SK-N-SH (cell line): ENCODE measurements around the gene TCEANC. TPM values are rescaled to one million over a fixed set of nuclear protein-coding genes. Genes with fewer than 3 reads are reported as not detected.

Source experiments
- CTCF ChIA-PET: fragments of 300-600, 350-600 bp; formaldehyde crosslinking; extraction: SDS; loops from one replicate; lab custom pipeline; 2021; lab: Yijun Ruan, JAX
- POLR2A ChIA-PET: fragments of 350-600 bp; sonication (Branson Sonifier 250); formaldehyde crosslinking; extraction: SDS; loops from one replicate; lab custom pipeline; 2020; ENCODE audit warnings: antibody characterized with exemption, inconsistent platforms; lab: Yijun Ruan, JAX
- DNase-seq: peaks from one replicate; pipeline ENCODE4 v3.0.0; 2012
- H2AFZ ChIP-seq: fragments of 200-600 bp; sonication (generic); 2 replicates; pipeline ENCODE4 v1.8.1; 2016; ENCODE audit warnings: antibody characterized with exemption, mild to moderate bottlenecking, low read depth
- H3F3A ChIP-seq: fragments of 200-600 bp; sonication (generic); replicated peaks from 2 replicates; pipeline ENCODE3; 2016; ENCODE audit warnings: antibody characterized with exemption, mild to moderate bottlenecking; ENCODE audit not compliant: insufficient read depth
- H3K27ac ChIP-seq, 2 experiments: fragments of 200-500 bp in 1 of 2; fragments of 200-600 bp in 1 of 2; sonication (Bioruptor generic) in 1 of 2; sonication (generic), shearing (Covaris generic) in 1 of 2; 2 replicates each; pipeline versions ENCODE4 v1.5.1 to v1.6.1; 2014 to 2016; ENCODE audit warnings: low read depth in 2 of 2, inconsistent platforms in 1 of 2, low read length in 1 of 2, mild to moderate bottlenecking in 1 of 2, mixed read lengths in 1 of 2
- H3K27me3 ChIP-seq: fragments of 200-600 bp; sonication (generic), shearing (Covaris generic); 2 replicates; pipeline ENCODE4 v1.6.1; 2016; ENCODE audit warnings: mixed run types; ENCODE audit not compliant: insufficient read depth
- H3K36me3 ChIP-seq, 2 experiments: fragments of 200-500 bp in 1 of 2; fragments of 200-600 bp in 1 of 2; sonication (Bioruptor generic) in 1 of 2; sonication (generic) in 1 of 2; replicated peaks in 1 of 2; 2 replicates each; pipeline versions ENCODE3 to v1.5.1; 2014 to 2016; ENCODE audit warnings: low read length in 1 of 2, mild to moderate bottlenecking in 1 of 2; ENCODE audit not compliant: insufficient read depth in 2 of 2, control insufficient read depth in 1 of 2
- H3K4me1 ChIP-seq, 2 experiments: fragments of 200-500 bp in 1 of 2; fragments of 200-600 bp in 1 of 2; sonication (Bioruptor generic) in 1 of 2; sonication (generic), shearing (Covaris generic) in 1 of 2; 2 replicates each; pipeline versions ENCODE4 v1.5.1 to v1.6.1; 2014 to 2016; ENCODE audit warnings: low read depth in 1 of 2, low read length in 1 of 2, mixed run types in 1 of 2; ENCODE audit not compliant: insufficient read depth in 2 of 2, control insufficient read depth in 1 of 2
- H3K4me2 ChIP-seq: fragments of 200-600 bp; sonication (generic), shearing (Covaris generic); 2 replicates; pipeline ENCODE4 v1.6.1; 2017; ENCODE audit warnings: mixed run types
- H3K4me3 ChIP-seq, 2 experiments: fragments of 200-500 bp in 1 of 2; fragments of 200-600 bp in 1 of 2; sonication (Bioruptor generic) in 1 of 2; sonication (generic), shearing (Covaris generic) in 1 of 2; 2 replicates each; pipeline versions ENCODE4 v1.5.1 to v1.8.1; 2014 to 2016; ENCODE audit warnings: low read depth in 2 of 2, inconsistent platforms in 1 of 2, low read length in 1 of 2, mild to moderate bottlenecking in 1 of 2, mixed read lengths in 1 of 2, moderate library complexity in 1 of 2
- H3K79me2 ChIP-seq: fragments of 200-600 bp; sonication (generic); 2 replicates; pipeline ENCODE4 v1.8.1; 2017; ENCODE audit warnings: mild to moderate bottlenecking; ENCODE audit not compliant: insufficient read depth
- H3K9ac ChIP-seq: fragments of 200-600 bp; sonication (generic); 2 replicates; pipeline ENCODE4 v1.6.1; 2017; ENCODE audit warnings: mixed run types
- H3K9me2 ChIP-seq: fragments of 200-600 bp; sonication (generic); 2 replicates; pipeline ENCODE4 v1.6.1; 2017; ENCODE audit warnings: mixed run types
- H3K9me3 ChIP-seq: fragments of 200-600 bp; sonication (generic); 2 replicates; pipeline ENCODE4 v1.6.1; 2017; ENCODE audit warnings: mixed run types, mild to moderate bottlenecking, moderate library complexity
- H4K20me1 ChIP-seq: fragments of 200-600 bp; sonication (generic); 2 replicates; pipeline ENCODE4 v1.6.1; 2017; ENCODE audit warnings: mild to moderate bottlenecking, mixed run types; ENCODE audit not compliant: insufficient read depth
- CHD2 ChIP-seq: fragments of 150-350 bp; IDR thresholded peaks from 2 replicates; pipeline ENCODE4 v1.6.1; 2018; ENCODE audit warnings: low read length; ENCODE audit not compliant: partially characterized antibody
- CTCF ChIP-seq: fragments of 200-600 bp; sonication (generic); IDR thresholded peaks from 2 replicates; pipeline ENCODE4 v1.6.1; 2017; ENCODE audit warnings: antibody characterized with exemption, mild to moderate bottlenecking, moderate library complexity
- EZH2phosphoT487 ChIP-seq: fragments of 200-600 bp; sonication (generic); IDR thresholded peaks from 2 replicates; pipeline ENCODE4 v1.6.1; 2017; ENCODE audit warnings: low read depth, mixed run types, mild to moderate bottlenecking, antibody characterized with exemption, moderate library complexity, borderline replicate concordance
- FOSL2 ChIP-seq: IDR thresholded peaks from 2 replicates; pipeline ENCODE4 v1.4.0; 2012; ENCODE audit warnings: low read depth, mild to moderate bottlenecking, moderate library complexity, borderline replicate concordance
- FOXJ3 ChIP-seq: sonication (generic); formaldehyde crosslinking; IDR thresholded peaks from 2 replicates; pipeline ENCODE4 v1.5.1; 2020; ENCODE audit warnings: mild to moderate bottlenecking, missing genetic modification reagents
- GABPA ChIP-seq: IDR thresholded peaks from 2 replicates; pipeline ENCODE4 v1.4.0; 2012; ENCODE audit warnings: low read depth, mild to moderate bottlenecking
- GATA2 ChIP-seq: sonication (generic); formaldehyde crosslinking; IDR thresholded peaks from 2 replicates; pipeline ENCODE4 v1.5.0; 2020; ENCODE audit warnings: mild to moderate bottlenecking, missing genetic modification reagents
- JUND ChIP-seq: IDR thresholded peaks from 2 replicates; pipeline ENCODE4 v1.4.0; 2012
- MXI1 ChIP-seq: IDR thresholded peaks from 2 replicates; pipeline ENCODE4 v1.6.1; 2012; ENCODE audit warnings: mild to moderate bottlenecking, low read depth, low read length, improper control_type of control experiment
- NRF1 ChIP-seq: IDR thresholded peaks from 2 replicates; pipeline ENCODE4 v1.6.1; 2012; ENCODE audit warnings: low read depth, mild to moderate bottlenecking, low read length
- POLR2AphosphoS5 ChIP-seq: IDR thresholded peaks from 2 replicates; pipeline ENCODE4 v1.6.1; 2012; ENCODE audit warnings: low read depth, low read length
- RAD21 ChIP-seq: IDR thresholded peaks from 2 replicates; pipeline ENCODE4 v1.6.1; 2012; ENCODE audit warnings: mild to moderate bottlenecking, low read length
- RCOR1 ChIP-seq: fragments of 150-350 bp; IDR thresholded peaks from 2 replicates; pipeline ENCODE4 v1.6.1; 2017; ENCODE audit warnings: antibody characterized with exemption, low read length
- REST ChIP-seq: IDR thresholded peaks from 2 replicates; pipeline ENCODE4 v1.6.1; 2012; ENCODE audit warnings: mild to moderate bottlenecking, low read depth, low read length, moderate library complexity
- RFX5 ChIP-seq: IDR thresholded peaks from 2 replicates; pipeline ENCODE4 v1.6.1; 2012; ENCODE audit warnings: mild to moderate bottlenecking, improper control_type of control experiment, low read length
- SMC3 ChIP-seq: IDR thresholded peaks from 2 replicates; pipeline ENCODE4 v1.6.1; 2012; ENCODE audit warnings: low read depth, low read length, improper control_type of control experiment
- USF1 ChIP-seq: IDR thresholded peaks from 2 replicates; pipeline ENCODE4 v1.4.0; 2012; ENCODE audit warnings: low read depth, borderline replicate concordance
- YY1 ChIP-seq: IDR thresholded peaks from 2 replicates; pipeline ENCODE4 v1.4.0; 2012; ENCODE audit warnings: low read depth, mild to moderate bottlenecking
- WGBS: methylation state at CpG from one replicate; pipeline ENCODE4 v1.1.6; 2017; ENCODE audit warnings: low lambda C conversion rate; 5-methylcytosine and 5-hydroxymethylcytosine counted together
- polyA plus RNA-seq, 3 experiments: library from polyadenylated mRNA; depleted of rRNA; stranded (reverse); fragments of >200 nt; gene quantifications; 2 replicates each; pipeline ENCODE4 v1.2.3, GENCODE V29; 2012
- TF ChIP-seq, protein P1 (sequence below): IDR thresholded peaks from 2 replicates; pipeline ENCODE4; 2012
- TF ChIP-seq, protein P2 (sequence below): IDR thresholded peaks from 2 replicates; pipeline ENCODE4 v1.4.0; 2012; ENCODE audit warnings: low read depth

Gene TCEANC
- polyA plus RNA-seq, 1 of the 3 experiments (the other 2 are of a cell fraction) = 0.84 TPM

- Histone ChIP-seq H3K4me1 (peaks cover 2 to 25% of the 10 kb centered on the region in 2 experiments), H3K27ac (no peak overlapping the region), H2AFZ (no peak overlapping the region), H3K4me2 (no peak overlapping the region), H3K79me2 (peaks cover 85% of the 10 kb centered on the region), H4K20me1 (peaks cover 42% of the 10 kb centered on the region), H3K9me2 (no peaks in the 10 kb centered on the region), H3K4me3 (no peak overlapping the region), H3K27me3 (no peaks in the 10 kb centered on the region), H3F3A (no peaks in the 10 kb centered on the region), H3K9me3 (no peaks in the 10 kb centered on the region), H3K9ac (no peak overlapping the region), H3K36me3 (no peaks in the 10 kb centered on the region)
- CTCF ChIA-PET = interaction anchor here (0.8 to 1.6 kb wide), 2 partner anchors 8 to 192 kb away, joined by 3 to 4 read pairs; no protein-coding TSS in a partner anchor
- no peak for TF ChIP-seq USF1
- TF ChIP-seq CTCF = no peak
- TF ChIP-seq FOXJ3 (CRISPR knock-in tag) = no peak
- no peak for TF ChIP-seq FOSL2
- no peak for TF ChIP-seq JUND
- TF ChIP-seq RFX5 = no peak
- TF ChIP-seq POLR2AphosphoS5 = no peak
- TF ChIP-seq, protein P1, sequence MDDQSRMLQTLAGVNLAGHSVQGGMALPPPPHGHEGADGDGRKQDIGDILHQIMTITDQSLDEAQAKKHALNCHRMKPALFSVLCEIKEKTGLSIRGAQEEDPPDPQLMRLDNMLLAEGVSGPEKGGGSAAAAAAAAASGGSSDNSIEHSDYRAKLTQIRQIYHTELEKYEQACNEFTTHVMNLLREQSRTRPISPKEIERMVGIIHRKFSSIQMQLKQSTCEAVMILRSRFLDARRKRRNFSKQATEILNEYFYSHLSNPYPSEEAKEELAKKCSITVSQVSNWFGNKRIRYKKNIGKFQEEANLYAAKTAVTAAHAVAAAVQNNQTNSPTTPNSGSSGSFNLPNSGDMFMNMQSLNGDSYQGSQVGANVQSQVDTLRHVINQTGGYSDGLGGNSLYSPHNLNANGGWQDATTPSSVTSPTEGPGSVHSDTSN = no peak
- no peak for TF ChIP-seq SMC3
- no peak for TF ChIP-seq MXI1
- no peak for TF ChIP-seq YY1
- no peak for TF ChIP-seq GATA2 (CRISPR knock-in tag)
- TF ChIP-seq RAD21 = no peak
- TF ChIP-seq EZH2phosphoT487 = no peak
- TF ChIP-seq GABPA = no peak
- TF ChIP-seq CHD2 = no peak
- no peak for TF ChIP-seq REST
- TF ChIP-seq, protein P2, sequence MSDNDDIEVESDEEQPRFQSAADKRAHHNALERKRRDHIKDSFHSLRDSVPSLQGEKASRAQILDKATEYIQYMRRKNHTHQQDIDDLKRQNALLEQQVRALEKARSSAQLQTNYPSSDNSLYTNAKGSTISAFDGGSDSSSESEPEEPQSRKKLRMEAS = no peak
- TF ChIP-seq RCOR1 = no peak
- no peak for TF ChIP-seq NRF1
- DNase-seq = no peak
- POLR2A ChIA-PET = no interaction called here
- WGBS = 96% methylated on average over 1 of the region's 1 CpG
These were observed 45.5 kb downstream of the TCEANC start for GRCh38 chrX:13698432-13698831.
